ACHN (cell line): ENCODE results near the gene KREMEN2.

Experiments
- DNase-seq: peaks from one replicate; pipeline ENCODE4 v3.0.0-alpha.2; 2015
- in situ Hi-C: cut with HindIII; loops from 2 replicates; pipeline ENCODE4 v1.10.0; 2017; ENCODE audit warnings: low sequenced_read_pairs, low pct_ligation_motif_present, low pct_unique_long_range_greater_than_20kb

Gene KREMEN2

DNA sequence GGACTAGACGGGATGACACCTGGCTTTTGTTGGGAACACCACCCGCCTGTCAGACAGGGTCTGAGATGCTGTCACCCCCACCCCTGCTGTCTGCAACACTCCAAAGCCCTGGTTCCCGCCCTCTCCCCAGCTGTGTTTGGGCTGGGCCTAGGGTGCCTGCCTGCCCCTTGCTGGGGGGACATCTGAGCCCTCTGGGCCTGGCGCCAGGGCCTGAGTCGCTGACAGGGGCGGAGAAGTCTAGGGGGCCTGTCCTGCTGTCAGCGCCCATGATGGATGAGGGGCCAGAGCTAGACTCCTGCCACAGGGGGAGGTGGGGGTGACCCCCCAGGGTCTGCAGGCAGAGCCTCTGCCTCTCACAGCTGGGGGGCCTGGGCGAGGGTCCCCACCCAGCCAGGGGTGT lies 23.8 kb downstream of the KREMEN2 start:
- in situ Hi-C loops: no loop called here
- DNase-seq: no peak

DNA sequence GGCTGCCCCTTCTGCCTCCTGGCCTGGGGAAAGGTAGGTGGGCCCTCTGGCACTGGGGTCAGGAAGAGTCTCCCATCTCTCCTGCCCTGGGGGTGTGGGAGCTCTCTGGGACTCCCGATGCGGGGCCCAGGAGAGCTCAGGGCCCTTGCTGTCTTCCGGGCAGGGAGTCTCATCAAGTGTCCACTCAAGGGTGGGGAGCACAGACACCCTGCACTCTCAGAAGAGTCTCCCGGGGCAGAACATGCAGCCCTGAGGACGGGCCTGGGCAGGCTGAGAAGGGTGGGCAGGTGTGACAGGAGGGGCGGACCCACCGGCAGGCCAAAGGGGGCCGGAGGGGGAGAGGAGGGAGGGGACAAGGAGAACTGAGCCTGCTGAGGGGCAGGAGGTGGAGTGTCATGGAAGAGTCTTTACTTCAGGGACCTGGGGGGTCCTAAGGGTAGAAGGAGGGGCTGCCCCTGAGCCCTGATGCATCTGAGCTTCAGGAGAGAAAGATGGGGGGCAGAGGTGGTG lies 24.6 kb downstream of the KREMEN2 start:
- in situ Hi-C loops: no loop called here
- no peak for DNase-seq

DNA sequence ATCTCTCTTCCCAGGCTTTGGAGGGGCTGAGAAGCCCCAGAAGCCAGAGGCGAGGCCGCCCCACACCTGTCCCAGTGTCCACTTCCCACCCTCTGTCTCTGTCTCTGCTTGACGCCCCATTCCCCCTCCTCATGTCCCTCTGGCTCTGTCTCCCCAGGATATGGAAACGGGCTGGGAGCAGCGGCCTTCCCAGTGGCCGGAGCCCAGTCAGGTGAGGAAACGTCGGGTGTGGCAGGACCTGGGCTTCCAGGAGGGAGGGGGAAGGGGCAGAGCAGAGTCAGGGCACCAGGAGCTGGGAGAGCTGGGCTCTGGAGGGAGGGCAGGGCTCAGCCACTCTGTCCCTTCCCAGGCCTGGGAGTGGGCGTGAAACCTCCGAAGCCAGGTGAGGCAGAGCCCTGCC lies 26.8 kb downstream of the KREMEN2 start:
- in situ Hi-C loops: no loop called here
- no peak for DNase-seq

DNA sequence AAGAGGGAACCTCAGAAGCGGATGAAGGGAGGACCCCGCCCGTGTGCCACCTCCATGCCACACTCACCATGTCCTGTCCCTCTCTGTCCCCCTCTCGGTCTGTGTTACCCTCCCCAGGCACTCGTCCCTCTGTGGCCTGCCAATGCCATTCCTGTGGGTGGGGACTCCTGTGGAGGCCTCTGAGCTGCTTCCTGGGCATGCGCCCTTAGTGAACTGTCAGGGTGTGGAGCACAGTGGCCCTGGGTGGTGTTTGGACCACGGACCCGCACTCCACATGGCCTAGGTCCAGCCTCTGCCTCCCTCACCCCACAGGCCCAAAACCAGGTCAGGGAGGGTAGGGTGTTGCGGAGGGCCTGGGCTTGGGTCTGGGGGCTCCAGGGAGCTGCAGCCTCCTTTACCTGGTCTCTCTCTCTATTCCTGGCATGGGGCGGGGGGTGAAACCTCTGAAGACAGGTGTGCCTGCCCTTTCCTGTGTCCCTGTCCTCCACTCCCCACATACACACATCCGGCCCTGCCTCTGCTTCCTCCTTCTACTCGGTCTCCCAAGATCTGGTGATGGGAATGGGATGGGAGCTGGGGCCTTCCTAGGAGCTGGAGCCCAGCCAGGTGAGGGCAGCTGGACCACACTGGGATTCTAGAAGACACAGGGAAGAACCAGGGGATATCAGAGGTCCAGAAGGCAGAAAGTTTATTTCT lies 27.6 kb downstream of the KREMEN2 start:
- in situ Hi-C loops: no loop called here
- no peak for DNase-seq

DNA sequence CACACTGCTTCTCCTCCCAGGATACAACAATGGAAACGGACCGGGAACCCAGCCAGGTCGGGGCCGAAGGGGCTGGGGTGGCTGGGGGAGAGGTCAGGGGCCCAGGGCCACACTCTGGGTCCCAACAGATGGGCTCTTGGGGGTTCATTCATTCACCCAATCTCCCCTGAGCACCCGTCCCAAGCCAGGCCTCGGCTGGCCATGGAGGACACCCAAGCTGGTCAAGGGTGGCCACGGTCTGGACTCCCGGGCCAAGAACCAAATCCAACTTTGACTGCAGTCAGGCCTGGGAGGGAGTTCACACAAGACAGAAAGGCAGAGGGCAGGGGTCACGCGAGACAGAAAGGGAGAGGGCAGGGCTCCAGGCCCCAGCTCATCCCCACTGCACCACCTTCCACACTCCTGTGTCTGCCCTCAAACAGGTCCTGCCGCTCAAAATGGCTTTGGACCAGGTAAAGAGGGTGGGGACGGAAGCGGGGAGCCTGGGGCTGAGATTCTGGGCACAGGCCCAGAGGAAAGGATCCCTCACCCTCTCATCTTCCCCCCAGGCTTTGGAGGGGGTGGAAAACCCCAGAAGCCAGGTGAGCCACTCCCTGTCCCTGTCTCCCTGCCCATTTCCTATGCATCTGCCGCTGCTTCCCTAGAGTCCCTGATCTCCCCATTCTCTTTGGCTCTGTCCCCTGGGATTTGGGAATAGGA lies 28.5 kb downstream of the KREMEN2 start:
- in situ Hi-C loops: no loop called here
- no peak for DNase-seq

DNA sequence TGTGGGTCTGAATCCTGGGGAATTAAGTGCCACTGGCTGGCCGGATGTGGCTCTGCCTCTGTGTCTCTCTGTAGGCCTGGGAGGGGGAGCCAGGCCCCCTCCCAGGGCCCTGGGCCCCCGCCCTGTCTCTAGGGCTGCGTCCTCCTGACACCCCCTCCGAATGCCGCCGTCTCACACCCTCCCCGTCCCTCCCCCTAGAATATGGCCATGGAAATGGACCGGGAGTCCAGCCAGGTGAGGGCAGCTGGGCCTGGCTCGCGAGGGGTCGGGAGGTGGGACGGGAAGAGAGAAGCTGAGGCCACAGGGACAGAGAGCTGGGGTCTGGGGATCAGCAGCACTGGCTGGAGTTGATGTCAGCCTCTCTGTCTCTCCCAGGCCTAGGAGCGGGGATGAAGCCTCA lies 32.2 kb downstream of the KREMEN2 start:
- no peak for DNase-seq
- in situ Hi-C loops: no loop called here

DNA sequence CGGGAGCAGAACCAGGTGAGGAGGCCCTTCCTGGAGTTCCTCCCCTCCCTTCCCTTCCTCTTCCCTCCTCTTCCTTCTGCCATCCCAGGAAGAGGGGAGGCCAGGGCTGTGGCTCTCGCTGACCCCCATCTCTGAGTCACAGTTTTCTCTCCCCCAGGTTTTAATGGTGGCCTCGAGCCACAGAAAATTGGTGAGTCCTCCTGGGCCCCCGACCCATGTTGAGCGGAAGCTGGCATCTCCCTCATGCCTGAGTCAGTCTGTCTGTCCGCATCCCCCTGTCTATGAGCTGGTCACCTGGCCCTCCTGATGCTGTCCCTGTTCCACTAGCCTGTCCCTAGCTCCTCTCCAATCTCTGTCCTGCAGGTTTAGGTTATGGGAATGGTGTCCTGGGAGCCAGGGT lies 35.9 kb downstream of the KREMEN2 start:
- DNase-seq: no peak
- in situ Hi-C loops: no loop called here

DNA sequence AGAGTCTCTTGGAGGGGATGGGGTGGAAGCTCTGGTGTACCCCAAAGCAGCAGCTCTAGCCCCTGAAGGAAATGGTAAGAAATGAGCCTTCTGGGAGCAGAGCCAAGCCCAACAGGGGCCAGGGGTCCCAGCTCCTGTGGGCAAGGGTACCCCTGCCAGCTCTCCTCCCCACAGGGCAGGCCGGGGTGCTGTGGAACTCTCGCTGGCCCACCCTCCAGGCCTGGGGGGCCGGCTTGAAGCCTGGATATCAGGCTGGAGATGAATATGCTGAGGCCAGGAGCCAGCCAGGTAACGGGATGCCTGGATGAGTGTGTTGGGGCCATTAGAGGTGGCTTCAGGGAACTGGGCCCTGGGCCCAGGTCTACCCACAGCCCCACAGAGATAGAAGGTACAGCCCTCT lies 36.5 kb downstream of the KREMEN2 start:
- in situ Hi-C loops: no loop called here
- DNase-seq: no peak

DNA sequence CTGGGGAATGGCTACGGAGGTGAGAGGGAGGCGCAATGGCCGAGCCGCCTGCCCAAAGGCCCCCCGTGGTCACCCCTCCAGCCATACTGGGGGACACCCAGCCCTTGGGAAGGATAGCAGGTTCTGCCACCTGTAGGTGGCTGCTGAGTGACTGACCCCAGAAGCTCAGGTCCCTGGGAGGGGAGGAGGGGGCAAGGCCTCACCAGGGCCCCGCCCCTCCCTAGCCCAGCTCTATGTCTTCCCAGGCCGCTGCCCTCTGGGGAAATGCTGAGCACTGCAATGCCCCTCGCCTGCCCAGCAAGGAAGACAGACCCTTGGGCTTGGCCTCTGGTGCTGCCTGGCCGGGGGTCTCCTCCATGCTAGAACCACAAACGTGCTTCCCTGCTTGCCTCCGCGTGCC lies 37.2 kb downstream of the KREMEN2 start:
- in situ Hi-C loops: no loop called here
- DNase-seq: no peak

DNA sequence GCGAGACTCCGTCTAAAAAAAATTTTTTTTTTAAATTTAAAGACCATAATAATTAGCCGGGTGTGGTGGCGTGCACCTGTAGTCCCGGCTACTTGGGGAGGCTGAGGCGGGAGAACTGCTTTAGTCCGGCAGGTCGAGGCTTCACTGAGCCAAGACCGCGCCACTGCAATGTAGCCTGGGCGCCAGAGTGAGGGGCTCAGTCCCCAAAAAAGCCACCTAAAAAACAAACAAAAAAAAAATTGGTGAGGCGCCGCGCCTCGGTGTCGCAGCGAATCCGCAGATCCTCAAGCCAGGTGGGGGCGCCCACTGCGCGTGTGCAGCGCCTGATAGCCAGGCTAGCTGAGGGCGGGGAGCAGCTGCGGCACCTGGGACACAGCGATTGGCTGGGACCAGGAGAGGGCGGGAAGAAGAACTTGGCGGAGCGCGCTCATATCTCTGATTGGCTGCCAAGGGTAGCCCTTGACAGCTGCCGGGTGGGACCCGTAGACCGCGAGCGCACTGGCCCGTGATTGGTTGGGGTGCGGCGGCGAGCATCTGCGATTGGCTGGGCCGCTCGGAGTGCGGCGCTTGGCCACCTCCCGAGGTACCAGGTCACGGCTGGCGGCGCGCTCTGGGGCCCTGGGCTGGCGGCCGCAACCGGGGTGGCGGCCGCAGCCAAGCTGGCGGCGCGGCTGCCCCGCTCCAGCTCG lies 39.7 kb downstream of the KREMEN2 start:
- peak; percentile 100 for DNase-seq
- in situ Hi-C loops: no loop called here

DNA sequence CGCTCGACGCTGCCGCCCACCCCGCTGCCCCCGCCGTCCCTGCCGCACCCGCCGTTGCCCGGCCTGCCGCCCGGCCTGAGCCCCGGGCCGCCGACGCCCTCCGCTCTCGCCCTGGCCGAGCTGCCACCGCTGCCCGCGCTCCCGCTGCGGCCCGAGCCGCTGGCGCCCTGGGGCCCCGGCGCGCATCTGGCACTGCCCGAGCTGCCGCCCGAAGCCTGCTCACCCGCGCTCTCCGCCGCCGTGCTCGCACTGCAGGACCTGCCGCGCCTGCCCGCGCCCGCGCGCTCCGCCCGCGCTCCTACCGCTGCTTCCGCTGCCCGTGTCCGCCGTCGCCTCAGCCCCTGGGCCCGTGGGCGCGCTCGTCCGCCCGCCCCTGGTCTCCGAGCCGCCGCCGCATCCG lies 40.2 kb downstream of the KREMEN2 start:
- DNase-seq: peak; percentile 40
- in situ Hi-C loops: no loop called here

DNA sequence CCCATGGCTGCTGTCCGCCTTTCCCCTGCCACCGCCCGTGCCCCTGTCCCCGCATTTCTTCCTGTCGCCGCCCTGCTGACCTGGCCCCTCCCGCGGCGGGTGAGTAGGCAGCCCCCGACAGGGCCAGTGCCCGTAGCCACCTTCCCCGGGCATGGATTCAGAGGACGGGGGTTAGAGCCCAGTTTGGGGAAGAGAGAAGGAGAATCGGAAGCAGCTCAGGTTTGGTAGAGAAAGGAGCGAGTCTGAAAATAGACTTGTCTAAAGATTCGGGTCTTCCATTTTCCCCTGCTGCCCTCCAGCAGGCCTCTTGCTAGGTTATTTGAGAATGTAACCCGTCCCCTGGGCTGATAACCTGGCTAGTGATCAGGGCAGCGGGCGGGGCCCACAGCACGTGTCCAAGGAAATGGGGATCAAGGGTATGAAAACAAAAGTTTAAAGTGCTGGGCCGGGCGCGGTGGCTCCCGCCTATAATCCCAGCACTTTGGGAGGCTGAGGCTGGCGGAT lies 40.8 kb downstream of the KREMEN2 start:
- DNase-seq: peak; percentile 50

DNA sequence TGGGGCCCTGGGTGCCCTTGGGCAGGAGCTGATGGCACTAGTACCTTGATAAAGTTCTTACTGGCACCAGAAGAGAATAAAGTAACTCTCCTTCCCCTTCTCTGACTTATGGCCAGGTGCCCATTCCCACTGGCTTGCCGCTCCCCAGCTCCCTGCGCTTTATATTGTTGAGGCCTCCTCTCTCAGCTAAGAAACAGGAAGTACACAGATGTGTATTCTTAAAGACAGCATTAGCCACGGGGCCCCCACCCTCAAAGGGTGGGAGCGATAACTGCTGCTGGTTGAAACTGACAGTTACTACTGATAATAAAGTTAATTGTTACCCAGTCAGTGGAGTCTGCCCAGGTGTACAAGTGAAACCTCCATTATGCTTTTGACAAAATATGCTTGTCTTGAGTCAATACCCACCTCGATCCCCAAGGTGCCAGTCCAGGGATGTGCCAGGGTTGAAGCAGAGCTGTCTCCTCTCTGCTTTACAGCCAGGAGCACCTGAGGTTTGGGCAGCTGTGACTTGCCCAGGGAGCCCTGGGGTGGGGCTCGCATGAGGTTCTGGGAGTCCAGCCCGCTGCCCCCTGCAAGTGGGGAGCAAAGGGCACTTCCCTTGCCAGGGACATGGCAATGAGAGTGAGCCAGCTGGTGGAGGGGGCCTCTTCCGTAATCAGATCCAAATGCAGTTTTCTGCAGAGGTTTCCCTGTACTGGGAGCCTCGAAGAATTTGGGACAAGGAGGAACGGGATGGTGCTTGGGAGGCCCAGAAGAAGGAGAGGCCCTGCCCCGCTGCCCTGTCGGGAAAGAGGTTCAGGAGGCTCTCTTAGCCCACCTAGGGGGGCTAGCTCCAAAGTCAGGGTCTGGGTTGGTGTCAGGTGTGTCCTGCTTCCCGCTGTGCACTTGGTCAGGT lies 43.2 kb downstream of the KREMEN2 start:
- DNase-seq: no peak
- in situ Hi-C loops: no loop called here

More for the DNA sequence above, 40.8 kb downstream of the KREMEN2 start:
- in situ Hi-C loops: no loop called here

DNA sequence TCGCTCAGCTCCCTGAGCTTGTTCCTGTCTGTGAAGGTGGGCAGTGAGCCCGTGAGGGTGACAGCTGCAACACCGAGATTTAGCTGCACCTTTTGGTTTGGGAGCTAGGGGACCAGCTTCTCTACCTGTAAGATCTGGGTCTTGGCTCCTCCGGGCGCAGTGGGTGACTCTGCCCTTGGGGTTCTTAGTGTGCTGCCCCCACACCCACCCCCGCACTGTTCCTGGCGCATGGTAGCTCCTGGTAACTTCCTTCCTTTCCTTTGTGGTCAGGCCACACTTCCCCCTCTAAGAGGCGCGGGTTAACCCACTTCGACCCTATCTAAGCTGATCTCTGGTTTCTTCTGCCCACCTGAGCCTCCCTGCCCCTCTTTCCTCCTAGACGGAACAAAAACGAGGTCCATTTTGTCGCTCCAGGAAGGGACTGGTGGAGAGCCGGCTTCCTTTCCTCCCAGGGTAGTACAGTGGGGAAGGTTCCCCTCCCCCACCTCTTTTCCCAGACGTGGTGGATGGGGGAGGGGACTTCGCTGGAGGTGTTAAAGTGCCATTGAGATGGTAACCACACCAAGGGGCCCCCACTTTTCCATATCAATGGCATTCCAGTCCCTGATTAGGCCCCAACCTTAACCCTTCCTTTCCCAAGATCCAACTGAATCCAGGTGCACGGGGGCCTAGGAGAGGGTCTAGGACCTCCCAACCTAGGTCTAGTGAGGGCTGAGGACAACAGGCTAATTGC lies 44.0 kb downstream of the KREMEN2 start:
- no peak for DNase-seq
- in situ Hi-C loops: no loop called here

DNA sequence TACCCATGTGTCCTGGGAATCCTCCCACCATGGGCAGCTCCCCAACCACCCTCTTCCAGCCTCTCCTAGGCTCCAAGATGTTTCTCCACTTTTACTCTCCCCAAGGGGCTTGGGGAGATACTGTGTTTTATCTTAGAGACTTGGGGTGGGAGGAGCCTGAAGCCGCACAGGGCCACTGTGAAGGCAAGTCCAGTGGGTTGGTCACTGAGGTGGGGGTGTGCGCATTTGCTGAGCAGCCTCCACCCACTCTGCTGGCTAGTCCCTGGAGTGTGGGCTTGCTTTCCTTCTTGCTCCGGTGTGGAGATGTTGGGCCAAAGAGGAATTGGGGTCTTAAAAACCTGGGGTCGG lies 44.6 kb downstream of the KREMEN2 start:
- in situ Hi-C loops: no loop called here
- no peak for DNase-seq

DNA sequence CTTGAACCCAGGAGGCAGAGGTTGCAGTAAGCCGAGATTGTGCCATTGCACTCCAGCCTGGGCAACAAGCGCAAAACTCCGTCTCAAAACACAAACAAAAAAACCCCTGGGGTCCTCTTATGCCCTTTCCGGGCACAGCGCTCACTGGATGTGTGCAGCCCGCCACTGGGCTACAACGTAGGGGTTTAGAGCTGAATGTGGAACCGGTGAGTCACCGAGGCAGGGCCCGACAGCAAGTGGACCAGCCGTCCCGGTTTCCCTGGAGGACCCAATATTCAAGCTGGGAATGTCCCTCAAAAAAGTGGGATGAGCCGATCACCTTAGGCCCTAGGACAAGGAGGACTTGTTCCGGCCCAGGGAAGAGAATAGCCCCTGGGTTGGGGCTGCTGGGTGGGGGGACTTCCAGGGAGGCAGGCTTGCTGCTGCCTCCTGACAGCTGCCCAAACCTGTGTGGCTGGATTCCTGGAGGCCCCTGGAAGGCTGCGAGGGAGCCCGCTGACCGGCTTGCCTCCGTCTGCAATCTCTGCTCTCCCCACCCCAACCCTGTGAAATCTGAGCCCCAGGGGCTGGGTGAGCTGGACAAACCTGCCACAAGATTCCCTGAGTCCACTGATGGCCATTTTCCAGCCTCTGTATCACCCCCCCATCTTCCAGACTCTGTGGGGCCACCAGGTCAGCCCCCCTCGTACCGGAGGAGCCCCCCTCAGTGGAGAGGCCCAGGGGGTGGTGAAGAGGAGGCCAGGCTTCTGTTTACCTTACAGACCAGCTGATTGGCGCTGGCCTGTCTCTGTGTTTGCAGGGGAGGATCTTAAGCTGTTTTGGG lies 45.7 kb downstream of the KREMEN2 start:
- DNase-seq: no peak
- in situ Hi-C loops: no loop called here

DNA sequence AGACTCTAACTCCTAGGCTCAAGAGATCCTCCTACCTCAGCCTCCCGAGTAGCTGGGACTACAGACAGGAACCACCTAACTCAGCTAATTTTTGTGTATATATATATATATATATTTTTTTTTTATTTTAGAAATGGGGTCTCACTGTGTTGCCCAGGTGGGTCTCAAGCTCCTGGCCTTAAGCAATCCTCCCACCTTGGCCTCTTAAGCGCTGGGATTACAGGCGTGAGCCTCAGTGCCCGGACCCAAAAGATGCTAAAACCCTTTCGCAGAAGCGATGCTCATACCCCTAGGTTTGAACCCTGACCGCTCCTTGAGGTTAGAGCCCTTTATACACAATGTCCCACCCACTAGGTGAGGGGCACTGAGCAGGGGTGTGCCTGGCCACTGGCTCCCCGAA lies 46.4 kb downstream of the KREMEN2 start:
- no peak for DNase-seq
- in situ Hi-C loops: no loop called here
